K562 (cell line): ENCODE data around the gene SEC14L5. TPM values are rescaled to one million over a fixed set of nuclear protein-coding genes. Genes with fewer than 3 reads are reported as not detected.

ENCODE experiments used
- ATAC-seq: fragments of 200-7000 bp; cut with Tn5 transposase; 3 replicates; pipeline ENCODE4 v1.9.1; 2020; ENCODE audit warnings: moderate library complexity
- BruUV-seq: library from RNA; stranded (reverse); fragments of 400-500 nt; replicated peaks from 2 replicates; lab custom pipeline; 2021; lab: Mats Ljungman, UMichigan
- CTCF ChIA-PET: fragments of 300-600 bp; formaldehyde crosslinking; extraction: SDS; loops from one replicate; lab custom pipeline; 2021; ENCODE audit warnings: low intra/inter-chr PET ratio; lab: Yijun Ruan, JAX
- POLR2A ChIA-PET: fragments of 300-600, 350-650 bp; sonication (Branson Sonifier 250); formaldehyde crosslinking; extraction: SDS; loops from one replicate; lab custom pipeline; 2021; ENCODE audit warnings: antibody characterized with exemption, inconsistent platforms; lab: Yijun Ruan, JAX
- DNase-seq, 4 experiments: peaks; one replicate each; pipeline versions ENCODE4 v3.0.0 to v3.0.0-alpha.2; 2011 to 2018; ENCODE audit warnings: low spot score in 3 of 4, mixed read lengths in 3 of 4; ENCODE audit errors: extremely low read depth in 1 of 4
- FAIRE-seq: peaks from 2 replicates; lab custom pipeline; 2011; peaks lifted over from hg19 to GRCh38; lab: Jason Lieb, UNC
- H2AFZ ChIP-seq: 2 replicates; pipeline ENCODE4 v1.6.0; 2011; ENCODE audit warnings: low read depth, low read length, control low read depth, inconsistent platforms
- H3K27ac ChIP-seq: fragments of 200-600 bp; 3 replicates; pipeline ENCODE4 v1.8.0; 2011; ENCODE audit warnings: low read depth, mild to moderate bottlenecking, control low read depth, inconsistent platforms, low read length, moderate library complexity, mixed read lengths; ENCODE audit errors: extremely low read depth
- H3K27me3 ChIP-seq, 2 experiments: fragments of 300-600 bp in 1 of 2; 2 replicates in 1 of 2; 3 replicates in 1 of 2; pipeline versions ENCODE4 v1.6.0 to v1.8.0; 2011; ENCODE audit warnings: inconsistent platforms in 2 of 2, low read length in 2 of 2, mild to moderate bottlenecking in 1 of 2, mixed read lengths in 1 of 2, moderate library complexity in 1 of 2; ENCODE audit not compliant: control insufficient read depth in 2 of 2, insufficient read depth in 2 of 2
- H3K36me3 ChIP-seq: fragments of 300-600 bp; 3 replicates; pipeline ENCODE4 v1.8.0; 2011; ENCODE audit warnings: mild to moderate bottlenecking, low read length, inconsistent platforms; ENCODE audit not compliant: control insufficient read depth, insufficient read depth
- H3K4me1 ChIP-seq, 2 experiments: fragments of 200-600 bp in 1 of 2; replicated peaks in 1 of 2; 2 replicates in 1 of 2; 3 replicates in 1 of 2; pipeline versions ENCODE4 v1.5.1 to v1.8.0; 2011; ENCODE audit warnings: inconsistent platforms in 2 of 2, low read length in 2 of 2, mild to moderate bottlenecking in 1 of 2, mixed read lengths in 1 of 2, moderate library complexity in 1 of 2; ENCODE audit not compliant: control insufficient read depth in 2 of 2, insufficient read depth in 2 of 2
- H3K4me2 ChIP-seq: 2 replicates; pipeline ENCODE4 v1.6.1; 2011; ENCODE audit warnings: low read length, control low read depth, inconsistent platforms, mixed read lengths; ENCODE audit not compliant: insufficient read depth
- H3K4me3 ChIP-seq: fragments of 200-600 bp; sonication (generic), shearing (Covaris generic); 2 replicates; pipeline ENCODE4 v1.5.1; 2016; ENCODE audit warnings: control low read depth, inconsistent platforms
- H3K79me2 ChIP-seq: fragments of 200-600 bp; 3 replicates; pipeline ENCODE4 v1.8.0; 2011; ENCODE audit warnings: low read length, inconsistent platforms; ENCODE audit not compliant: control insufficient read depth, insufficient read depth
- H3K9ac ChIP-seq, 2 experiments: 2 replicates each; pipeline versions ENCODE4 v1.6.0 to v1.6.1; 2011; ENCODE audit warnings: low read depth in 2 of 2, low read length in 2 of 2, control low read depth in 1 of 2, inconsistent platforms in 1 of 2, mild to moderate bottlenecking in 1 of 2, mixed read lengths in 1 of 2; ENCODE audit not compliant: insufficient read depth in 1 of 2
- H3K9me1 ChIP-seq: one replicate; pipeline ENCODE4 v1.6.0; 2011; ENCODE audit warnings: inconsistent platforms, mild to moderate bottlenecking, low read length, moderate library complexity; ENCODE audit not compliant: control insufficient read depth, insufficient read depth
- H3K9me3 ChIP-seq: replicated peaks from 2 replicates; pipeline ENCODE4 v1.5.1; 2011; ENCODE audit warnings: low read depth, low read length, inconsistent platforms; ENCODE audit not compliant: control insufficient read depth, insufficient read depth
- H4K20me1 ChIP-seq: replicated peaks from 2 replicates; pipeline ENCODE4 v1.6.1; 2011; ENCODE audit warnings: low read length, inconsistent platforms, mixed read lengths; ENCODE audit not compliant: control insufficient read depth, insufficient read depth
- ESRRA ChIP-seq: fragments of 450-650 bp; IDR thresholded peaks from 2 replicates; pipeline ENCODE4 v1.6.1; 2014; ENCODE audit warnings: low read depth, mild to moderate bottlenecking, moderate library complexity, borderline replicate concordance
- ESRRB ChIP-seq: fragments of 250-450 bp; sonication (Bioruptor Pico); IDR thresholded peaks from 2 replicates; pipeline ENCODE4 v1.5.0; 2020; ENCODE audit warnings: mild to moderate bottlenecking, moderate library complexity, borderline replicate concordance
- ETV6 ChIP-seq, 3 experiments: fragments of 150-350 bp in 1 of 3; sonication (generic) in 1 of 3; formaldehyde crosslinking in 1 of 3; IDR thresholded peaks; 2 replicates each; pipeline versions ENCODE4 v1.6.1 to v1.8.0; 2014 to 2022; ENCODE audit warnings: borderline replicate concordance in 2 of 3, low read depth in 2 of 3, antibody characterized with exemption in 1 of 3, low read length in 1 of 3, mild to moderate bottlenecking in 1 of 3, missing genetic modification reagents in 1 of 3
- FOXA1 ChIP-seq: fragments of 450-650 bp; IDR thresholded peaks from 2 replicates; pipeline ENCODE4 v1.6.1; 2016; ENCODE audit warnings: mild to moderate bottlenecking, borderline replicate concordance
- GTF2F1 ChIP-seq: IDR thresholded peaks from 2 replicates; pipeline ENCODE4 v1.6.1; 2011; ENCODE audit warnings: low read depth, low read length, improper control_type of control experiment
- HOXB6 ChIP-seq: fragments of 250-450 bp; sonication (Bioruptor Pico); IDR thresholded peaks from 2 replicates; pipeline ENCODE4 v1.5.1; 2022; ENCODE audit warnings: mild to moderate bottlenecking, borderline replicate concordance
- MAFF ChIP-seq: IDR thresholded peaks from 2 replicates; pipeline ENCODE4 v1.6.1; 2012; ENCODE audit warnings: low read length, improper control_type of control experiment
- MAFG ChIP-seq: fragments of 450-650 bp; conservative IDR thresholded peaks from 2 replicates; pipeline ENCODE4 v1.6.1; 2016; ENCODE audit warnings: missing genetic modification characterization, missing compliant biosample characterization
- NR3C1 ChIP-seq: sonication (generic); formaldehyde crosslinking; IDR thresholded peaks from 2 replicates; pipeline ENCODE4 v1.8.1; 2022; ENCODE audit warnings: missing genetic modification reagents
- PURB ChIP-seq: sonication (generic); formaldehyde crosslinking; IDR thresholded peaks from 2 replicates; pipeline ENCODE4 v1.9.0; 2021; ENCODE audit warnings: low read depth, mild to moderate bottlenecking, missing genetic modification reagents
- SMARCB1 ChIP-seq: IDR thresholded peaks from 2 replicates; pipeline ENCODE4 v1.6.1; 2011; ENCODE audit warnings: improper control_type of control experiment, low read depth; ENCODE audit not compliant: insufficient read length
- SP1 ChIP-seq: sonication (generic); formaldehyde crosslinking; IDR thresholded peaks from 2 replicates; pipeline ENCODE4 v1.8.1; 2022; ENCODE audit warnings: mild to moderate bottlenecking, missing genetic modification reagents
- SPI1 ChIP-seq: IDR thresholded peaks from 2 replicates; pipeline ENCODE4 v1.6.1; 2011; ENCODE audit warnings: low read depth, low read length, control low read depth, borderline replicate concordance
- STAG1 ChIP-seq: sonication (generic); formaldehyde crosslinking; IDR thresholded peaks from 2 replicates; pipeline ENCODE4 v1.5.0; 2020; ENCODE audit warnings: missing genetic modification reagents, borderline replicate concordance
- TCFL5 ChIP-seq: fragments of 250-450 bp; sonication (Bioruptor Pico); conservative IDR thresholded peaks from 2 replicates; pipeline ENCODE4 v1.6.1; 2021; ENCODE audit warnings: mild to moderate bottlenecking, moderate library complexity, matching md5 sums
- ZBTB1 ChIP-seq: sonication (generic); formaldehyde crosslinking; IDR thresholded peaks from 2 replicates; pipeline ENCODE4 v1.8.1; 2023; ENCODE audit warnings: missing genetic modification reagents, low read depth, mild to moderate bottlenecking, borderline replicate concordance
- ZNF146 ChIP-seq: IDR thresholded peaks from one replicate; pipeline ENCODE4 v1.6.1; 2018; ENCODE audit warnings: missing compliant biosample characterization; ENCODE audit not compliant: unreplicated experiment
- ZNF316 ChIP-seq: fragments of 450-650 bp; IDR thresholded peaks from 2 replicates; pipeline ENCODE4 v1.6.1; 2016
- WGBS: fragments of 100-300 bp; shearing (Covaris generic); methylation state at CpG from one replicate; pipeline ENCODE4 v1.1.6; 2016; ENCODE audit warnings: low coverage, mixed read lengths; ENCODE audit not compliant: insufficient coverage; ENCODE audit errors: missing lambda C conversion rate; 5-methylcytosine and 5-hydroxymethylcytosine counted together
- in situ Hi-C: fragments of 300-500 bp; cut with MboI; formaldehyde crosslinking; loops from 4 replicates; pipeline ENCODE4 v1.15.0; 2018; ENCODE audit warnings: inconsistent platforms, mixed read lengths
- intact Hi-C: fragments of 100-400 bp; cut with micrococcal nuclease; formaldehyde crosslinking; loops from 2 replicates; pipeline ENCODE4 v1.14.2; 2022
- polyA plus RNA-seq, 8 experiments: library from polyadenylated mRNA; depleted of rRNA in 4 of 8; stranded (reverse) in 5 of 8; unstranded in 3 of 8; fragments of >200 nt; fragmentation: Nextera tagmentation in 2 of 8; fragmentation: Illumina TruSeq in 1 of 8; extraction: Ambion mirVana in 2 of 8; extraction: Trizol in 1 of 8; gene quantifications; 2 replicates each; pipeline versions ENCODE4 v1.2.1 to v1.2.3, GENCODE V29; 2011 to 2014; ENCODE audit warnings: inconsistent platforms in 1 of 8, missing spikeins in 1 of 8
- total RNA-seq, 7 experiments: library from RNA; depleted of rRNA in 6 of 7; stranded (reverse); fragments of >200 nt in 6 of 7; fragmentation: Illumina TruSeq in 2 of 7; extraction: Trizol in 2 of 7; gene quantifications; 2 replicates each; pipeline versions ENCODE4 v1.2.1 to v1.2.3, GENCODE V29; 2011 to 2021; ENCODE audit warnings: low replicate concordance in 1 of 7
- TF ChIP-seq, protein P1 (sequence below): fragments of 450-650 bp; formaldehyde crosslinking; IDR thresholded peaks from 2 replicates; pipeline ENCODE4 v1.4.0; 2020; ENCODE audit warnings: mild to moderate bottlenecking, moderate library complexity
- TF ChIP-seq, protein P2 (sequence below): fragments of 450-650 bp; formaldehyde crosslinking; IDR thresholded peaks from 2 replicates; pipeline ENCODE4 v1.4.0; 2020; ENCODE audit warnings: mild to moderate bottlenecking, moderate library complexity

The SEC14L5 gene
- total and polyA plus RNA-seq, 9 of the 15 experiments (the other 6 are each of a cell fraction or from before 2014, with no cell fraction given): 0.11 TPM; not detected in 8

- no peak for TF ChIP-seq ZNF146 (CRISPR knock-in tag)
- no peak for TF ChIP-seq HOXB6 (CRISPR knock-in tag)
- TF ChIP-seq PURB (CRISPR knock-in tag): no peak
- TF ChIP-seq, protein P1, sequence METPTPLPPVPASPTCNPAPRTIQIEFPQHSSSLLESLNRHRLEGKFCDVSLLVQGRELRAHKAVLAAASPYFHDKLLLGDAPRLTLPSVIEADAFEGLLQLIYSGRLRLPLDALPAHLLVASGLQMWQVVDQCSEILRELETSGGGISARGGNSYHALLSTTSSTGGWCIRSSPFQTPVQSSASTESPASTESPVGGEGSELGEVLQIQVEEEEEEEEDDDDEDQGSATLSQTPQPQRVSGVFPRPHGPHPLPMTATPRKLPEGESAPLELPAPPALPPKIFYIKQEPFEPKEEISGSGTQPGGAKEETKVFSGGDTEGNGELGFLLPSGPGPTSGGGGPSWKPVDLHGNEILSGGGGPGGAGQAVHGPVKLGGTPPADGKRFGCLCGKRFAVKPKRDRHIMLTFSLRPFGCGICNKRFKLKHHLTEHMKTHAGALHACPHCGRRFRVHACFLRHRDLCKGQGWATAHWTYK (CRISPR knock-in tag): no peak
- TF ChIP-seq FOXA1: no peak
- TF ChIP-seq ESRRB (CRISPR knock-in tag): no peak
- no peak for TF ChIP-seq ESRRA
- TF ChIP-seq TCFL5 (CRISPR knock-in tag): no peak
- no peak for TF ChIP-seq SP1 (CRISPR knock-in tag)
- no peak for TF ChIP-seq STAG1
- TF ChIP-seq NR3C1 (CRISPR knock-in tag): no peak
These were observed 47.3 kb upstream of the SEC14L5 start (continued) for GRCh38 chr16:4910828-4911227.

- FAIRE-seq (no peak), ATAC-seq (no peak), DNase-seq (no peak)
- Histone ChIP-seq H3K36me3 (no peaks in the 10 kb centered on the region), H3K9me3 (no peaks in the 10 kb centered on the region), H3K4me1 (peaks cover 0 to 4% of the 10 kb centered on the region in 2 experiments; a peak in 1 of 5 replicates), H3K9me1 (no peaks in the 10 kb centered on the region), H4K20me1 (no peaks in the 10 kb centered on the region), H3K27me3 (peaks cover 4 to 26% of the 10 kb centered on the region in 2 experiments; a peak in 3 of 5 replicates), H3K4me3 (no peak overlapping the region), H3K79me2 (no peaks in the 10 kb centered on the region), H3K27ac (no peak overlapping the region), H3K4me2 (no peak overlapping the region), H3K9ac (no peak overlapping the region), H2AFZ (no peak overlapping the region)
- no TSS peak for BruUV-seq
- CTCF ChIA-PET: no interaction called here
- in situ Hi-C loops (no loop called here), intact Hi-C loops (no loop called here)
- 12% methylated on average over 6 of the region's 6 CpGs for WGBS
- POLR2A ChIA-PET: interaction anchor here (0.8 to 2.0 kb wide), 3 partner anchors 9 to 26 kb away, joined by 3 to 7 read pairs (median 6); no protein-coding TSS in a partner anchor
- no peak for TF ChIP-seq SMARCB1
- no peak for TF ChIP-seq ZBTB1 (CRISPR knock-in tag)
- TF ChIP-seq MAFF: 0 out of 2 replicates have a peak, but pooled peaks have one; percentile 3
- TF ChIP-seq GTF2F1: no peak
- TF ChIP-seq ETV6 (IDR thresholded peaks at IDR 0.05; ENCODE audit: borderline replicate concordance in 1 of 2, low read depth in 2 of 2, low read length in 1 of 2): no peak
- no peak for TF ChIP-seq ETV6 (CRISPR knock-in tag; IDR thresholded peaks at IDR 0.05; ENCODE audit: borderline replicate concordance)
- TF ChIP-seq ZNF316: peak; percentile 46; the same call in 1 of the 2 replicates
- TF ChIP-seq MAFG (tag): peak; percentile 24; the same call in 1 of the 2 replicates
- TF ChIP-seq, protein P2, sequence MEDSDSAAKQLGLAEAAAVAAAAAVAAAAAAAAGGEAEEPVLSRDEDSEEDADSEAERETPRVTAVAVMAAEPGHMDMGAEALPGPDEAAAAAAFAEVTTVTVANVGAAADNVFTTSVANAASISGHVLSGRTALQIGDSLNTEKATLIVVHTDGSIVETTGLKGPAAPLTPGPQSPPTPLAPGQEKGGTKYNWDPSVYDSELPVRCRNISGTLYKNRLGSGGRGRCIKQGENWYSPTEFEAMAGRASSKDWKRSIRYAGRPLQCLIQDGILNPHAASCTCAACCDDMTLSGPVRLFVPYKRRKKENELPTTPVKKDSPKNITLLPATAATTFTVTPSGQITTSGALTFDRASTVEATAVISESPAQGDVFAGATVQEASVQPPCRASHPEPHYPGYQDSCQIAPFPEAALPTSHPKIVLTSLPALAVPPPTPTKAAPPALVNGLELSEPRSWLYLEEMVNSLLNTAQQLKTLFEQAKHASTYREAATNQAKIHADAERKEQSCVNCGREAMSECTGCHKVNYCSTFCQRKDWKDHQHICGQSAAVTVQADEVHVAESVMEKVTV (CRISPR knock-in tag): no peak
- TF ChIP-seq SPI1: no peak
These were observed 46.2 kb upstream of the SEC14L5 start for GRCh38 chr16:4911970-4912386.
